ENCODE data around the gene SPAAR. TPM values are rescaled to one million over a fixed set of nuclear protein-coding genes. Genes with fewer than 3 reads are reported as not detected.

SPAAR gene
- total and polyA plus RNA-seq, 9 of the 15 experiments (the other 6 are each of a cell fraction or from before 2014, with no cell fraction given) = not detected

GRCh38 chr9:35945341-35946018, 36.2 kb downstream of the SPAAR start (continued):
- TF ChIP-seq CLOCK (CRISPR knock-in tag; IDR thresholded peaks at IDR 0.05; ENCODE audit: borderline replicate concordance) (no peak), HIVEP1 (CRISPR knock-in tag; IDR thresholded peaks at IDR 0.05) (no peak), HDGF (IDR thresholded peaks at IDR 0.05) (no peak), IRF1 (CRISPR knock-in tag; IDR thresholded peaks at IDR 0.05; ENCODE audit: borderline replicate concordance) (no peak), MED1 (CRISPR knock-in tag; IDR thresholded peaks at IDR 0.05; ENCODE audit: borderline replicate concordance) (no peak), NEUROD1 (IDR thresholded peaks at IDR 0.05; ENCODE audit: borderline replicate concordance, low read depth, low read length, partially characterized antibody) (no peak), CCNT2 (IDR thresholded peaks at IDR 0.05; ENCODE audit: borderline replicate concordance, extremely low read depth, insufficient read length, low read depth, low read length) (no peak), POLR3G (IDR thresholded peaks at IDR 0.05; ENCODE audit: extremely low read depth, insufficient read length, insufficient replicate concordance) (no peak), ZEB2 (IDR thresholded peaks at IDR 0.05) (no peak), ZNF431 (CRISPR knock-in tag; IDR thresholded peaks at IDR 0.05) (no peak), ZSCAN29 (IDR thresholded peaks at IDR 0.05) (no peak), ZNF274 (IDR thresholded peaks at IDR 0.05; ENCODE audit: borderline replicate concordance, low read depth, low read length) (no peak), ZC3H8 (IDR thresholded peaks at IDR 0.05) (no peak), BMI1 (IDR thresholded peaks at IDR 0.05; ENCODE audit: low read length) (no peak), ARID3B (CRISPR knock-in tag; IDR thresholded peaks at IDR 0.05; ENCODE audit: borderline replicate concordance) (no peak)
- TF ChIP-seq, protein P1, sequence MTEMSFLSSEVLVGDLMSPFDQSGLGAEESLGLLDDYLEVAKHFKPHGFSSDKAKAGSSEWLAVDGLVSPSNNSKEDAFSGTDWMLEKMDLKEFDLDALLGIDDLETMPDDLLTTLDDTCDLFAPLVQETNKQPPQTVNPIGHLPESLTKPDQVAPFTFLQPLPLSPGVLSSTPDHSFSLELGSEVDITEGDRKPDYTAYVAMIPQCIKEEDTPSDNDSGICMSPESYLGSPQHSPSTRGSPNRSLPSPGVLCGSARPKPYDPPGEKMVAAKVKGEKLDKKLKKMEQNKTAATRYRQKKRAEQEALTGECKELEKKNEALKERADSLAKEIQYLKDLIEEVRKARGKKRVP (CRISPR knock-in tag; IDR thresholded peaks at IDR 0.05) = no peak

Measured in K562 (cell line).